CD4-positive, alpha-beta T cell treated with Interleukin-2 at 100 ng/mL for 4 hours (primary cell): ENCODE results near the gene PIGX.
A peak's percentile ranks its signal among the peaks of the same experiment; 100 is the strongest.
"Not testable (repeated sequence)": the region's sequence is repeated elsewhere in the genome, so short reads cannot be mapped to it uniquely, and the experiment has no call there.

Source experiments
- DNase-seq: peaks from one replicate; pipeline ENCODE4 v3.0.0-alpha.2; 2020; ENCODE audit warnings: low spot score

Gene PIGX

DNA sequence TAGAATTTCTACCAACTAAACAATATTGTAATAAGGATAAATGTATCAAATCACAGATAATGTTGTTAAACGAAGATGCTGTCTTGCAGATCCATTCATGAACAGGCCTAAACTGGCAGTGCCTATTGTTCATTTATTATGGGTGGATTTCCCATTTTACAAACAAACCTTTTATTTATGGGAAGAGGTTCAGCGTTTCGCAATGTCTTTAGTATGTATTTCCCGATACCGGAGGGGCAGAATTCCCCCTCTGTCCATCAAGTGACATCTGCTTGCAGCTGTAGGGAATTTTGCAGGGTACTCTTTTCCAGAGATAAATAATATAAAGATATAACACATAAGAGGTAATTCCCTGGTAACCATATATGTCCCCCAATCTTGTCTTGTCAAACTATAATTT lies 5.8 kb upstream of the PIGX start:
- DNase-seq, result no peak

DNA sequence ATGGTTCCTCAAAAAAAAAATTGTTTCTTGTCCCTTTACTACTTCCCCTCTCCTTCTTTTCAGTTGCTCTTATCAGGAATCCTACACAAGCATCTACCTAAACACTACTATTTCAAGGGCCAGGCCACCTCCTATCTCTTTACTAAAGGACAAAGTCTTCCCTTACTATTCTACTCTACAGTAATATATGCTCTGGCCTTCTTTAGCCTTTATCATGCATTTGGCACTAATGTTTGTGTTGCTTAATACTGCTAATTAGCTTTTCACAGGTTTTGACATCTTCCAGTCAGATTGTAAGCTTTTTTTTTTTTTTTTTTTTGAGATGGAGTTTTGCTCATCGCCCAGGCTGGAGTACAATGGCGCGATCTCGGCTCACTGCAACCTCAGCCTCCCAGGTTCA lies 5.4 kb upstream of the PIGX start:
- no peak for DNase-seq

DNA sequence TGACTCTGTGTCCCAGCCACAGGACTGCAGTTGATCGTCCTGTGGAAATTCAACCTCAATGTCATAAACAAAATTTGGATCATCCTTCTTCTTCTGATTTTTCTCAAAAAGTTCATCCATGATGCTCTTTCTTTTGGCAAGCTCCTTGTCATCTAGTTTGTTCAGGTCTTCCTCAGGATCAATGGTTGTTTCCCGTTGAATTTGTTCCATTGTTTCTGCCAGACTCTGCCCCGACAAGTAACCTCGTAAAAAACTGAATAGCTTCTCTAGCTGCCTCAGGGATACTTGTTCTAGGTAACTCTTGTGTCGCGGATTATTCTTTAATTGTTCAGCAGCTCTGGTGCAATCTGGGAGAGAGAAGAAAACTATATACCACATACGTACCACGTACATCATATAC lies 4.6 kb upstream of the PIGX start:
- no peak for DNase-seq

DNA sequence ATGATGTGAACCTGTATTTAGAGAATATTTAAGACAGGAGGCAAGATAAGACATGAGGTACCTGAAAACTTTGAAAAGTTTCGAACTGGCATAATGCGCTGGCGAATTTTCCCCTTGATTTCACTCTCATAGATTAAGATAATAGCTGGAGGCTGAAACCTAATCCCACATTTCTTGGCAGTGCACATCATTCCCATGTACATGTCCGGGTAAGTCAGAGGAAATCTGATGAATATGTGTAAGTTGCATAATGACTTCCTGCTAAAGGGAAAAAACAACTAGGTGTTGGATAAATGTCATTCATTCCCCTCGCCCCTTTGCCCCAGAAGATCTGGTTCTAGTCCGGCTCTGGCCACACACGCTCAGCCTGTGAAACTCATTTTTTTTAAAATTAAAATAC lies 3.7 kb upstream of the PIGX start:
- no peak for DNase-seq

DNA sequence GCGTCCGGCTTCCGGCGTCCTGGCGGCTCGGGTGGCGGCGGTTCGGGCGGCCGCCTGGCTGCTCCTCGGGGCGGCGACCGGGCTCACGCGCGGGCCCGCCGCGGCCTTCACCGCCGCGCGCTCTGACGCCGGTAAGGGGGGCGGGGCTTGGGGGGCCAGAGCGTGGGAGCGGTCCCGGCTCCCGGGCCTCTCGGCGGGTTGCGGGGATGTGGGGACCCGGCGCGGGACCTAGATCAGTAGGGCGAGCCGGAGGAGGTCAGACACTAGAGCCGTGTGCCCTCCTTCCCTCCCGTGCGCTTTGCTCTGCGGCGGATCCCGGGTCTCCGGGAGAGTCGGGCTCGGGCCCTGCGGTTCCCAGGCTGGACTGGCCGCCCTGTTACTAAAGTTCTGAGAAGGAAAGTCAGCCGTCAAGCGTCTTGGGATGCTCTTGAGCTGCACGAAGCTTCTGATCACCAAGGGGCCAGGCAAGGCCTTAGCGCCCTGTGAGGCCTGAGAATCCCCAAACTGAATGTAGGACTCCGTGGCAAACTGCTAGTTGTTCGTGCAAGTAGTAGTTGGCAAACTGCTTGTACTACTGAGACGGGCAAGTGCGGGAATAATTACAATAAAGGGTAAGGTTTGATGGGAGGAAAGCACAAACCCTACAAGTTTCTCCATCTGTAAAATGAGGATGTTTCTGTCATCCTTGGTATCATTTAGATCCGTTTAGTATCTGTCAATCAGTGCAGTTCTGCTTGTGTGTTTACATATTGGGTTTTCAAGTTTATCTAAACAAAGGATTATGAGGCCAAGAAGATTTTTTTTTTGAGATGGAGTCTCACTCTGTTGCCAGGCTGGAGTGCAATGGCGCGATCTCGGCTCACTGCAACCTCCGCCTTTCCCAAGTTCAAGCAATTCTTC lies 587 bp downstream of the PIGX start:
- peak; percentile 60 for DNase-seq

DNA sequence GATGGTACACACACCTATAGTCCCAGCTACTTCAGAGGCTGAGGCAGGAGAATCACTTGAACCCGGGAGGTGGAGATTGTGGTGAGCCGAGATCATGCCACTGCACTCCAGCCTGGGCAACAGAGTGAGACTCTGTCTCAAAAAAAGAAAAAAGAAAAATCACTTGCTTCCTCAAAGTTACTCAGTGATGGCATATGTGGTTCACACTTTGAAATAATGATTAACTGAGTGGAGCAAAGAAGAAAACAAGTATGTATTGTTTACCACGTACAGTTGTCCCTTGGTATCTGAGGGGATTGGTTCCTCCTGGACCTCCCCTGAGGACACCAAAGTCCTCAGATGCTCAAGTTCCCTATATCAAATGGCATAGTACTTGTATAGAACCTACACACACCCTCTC lies 5.0 kb downstream of the PIGX start:
- not testable (repeated sequence) for DNase-seq

DNA sequence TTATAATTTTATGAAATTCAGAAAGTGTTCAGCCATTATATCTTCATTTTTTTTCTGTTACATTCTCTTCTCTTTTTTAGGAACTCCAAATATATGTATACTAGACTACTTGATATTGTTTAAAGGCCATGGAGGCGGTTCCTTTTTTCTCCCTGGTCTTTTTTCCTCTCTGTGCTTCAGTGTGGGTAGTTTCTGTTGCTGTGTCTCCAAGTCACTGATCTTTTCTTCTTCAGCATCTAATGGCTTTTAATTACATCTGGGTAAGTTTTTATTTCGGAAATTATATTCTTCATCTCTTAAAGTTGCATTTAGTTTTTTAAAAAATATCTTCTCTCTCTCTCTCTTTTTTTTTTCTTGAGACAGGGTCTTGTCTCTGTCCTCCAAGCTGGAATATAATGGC lies 8.9 kb downstream of the PIGX start:
- no peak for DNase-seq

DNA sequence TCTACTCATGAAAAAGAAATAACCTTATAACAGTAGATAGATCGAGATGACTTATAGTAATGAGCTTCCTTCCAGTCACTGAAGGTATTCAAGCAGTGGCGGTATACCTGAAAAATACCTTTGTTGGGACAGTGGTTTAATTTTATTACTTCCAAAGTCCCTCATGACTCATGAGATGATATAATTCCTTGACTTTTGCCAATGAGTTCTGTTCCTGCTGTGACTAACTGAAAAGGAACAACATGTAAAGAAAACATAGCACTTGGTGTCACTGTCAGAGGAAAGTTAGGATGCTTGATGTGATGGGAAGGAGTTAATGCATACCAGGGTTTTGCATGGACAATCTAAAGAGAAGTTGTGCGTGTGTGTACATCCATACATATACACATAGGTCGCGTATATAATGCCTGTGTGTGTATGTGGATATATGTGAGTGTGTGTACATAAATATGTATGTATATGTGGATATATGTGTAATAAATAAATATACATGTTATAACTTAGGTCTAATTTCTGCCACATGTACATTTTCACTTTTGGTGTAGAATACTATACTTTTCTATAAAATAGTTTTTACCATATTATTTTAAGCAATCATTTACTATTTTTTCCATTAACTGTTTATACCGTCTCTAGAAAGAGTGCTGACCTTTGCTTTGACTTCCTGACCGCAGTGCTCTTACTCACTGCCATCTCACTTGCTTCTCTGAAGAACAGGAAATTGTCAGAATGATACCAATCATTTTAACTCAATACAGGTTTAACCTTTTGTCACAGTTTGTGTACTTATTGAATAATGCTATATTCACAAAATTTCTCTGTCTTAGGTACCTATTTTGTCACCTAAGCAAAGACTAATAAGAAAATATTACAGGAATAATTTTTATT lies 14.9 kb downstream of the PIGX start:
- DNase-seq, result peak; percentile 66

DNA sequence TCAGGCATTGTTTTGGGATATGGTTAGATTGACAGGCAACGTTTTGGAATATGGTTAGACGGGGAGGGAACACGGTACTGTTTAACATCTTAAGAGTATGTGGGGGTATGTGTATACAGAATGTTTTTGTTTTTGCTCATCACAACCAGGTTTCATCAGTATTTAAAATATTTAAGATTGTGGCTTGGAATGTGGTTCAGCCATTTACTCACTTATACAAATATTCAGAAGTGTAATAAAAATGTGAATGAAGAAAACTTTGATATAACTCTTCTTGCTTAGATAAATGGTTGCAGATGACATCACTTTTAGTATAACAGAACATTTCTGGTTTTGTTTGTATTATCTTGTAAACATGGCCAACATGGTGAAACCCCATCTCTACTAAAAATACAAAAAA lies 23.6 kb downstream of the PIGX start:
- no peak for DNase-seq

DNA sequence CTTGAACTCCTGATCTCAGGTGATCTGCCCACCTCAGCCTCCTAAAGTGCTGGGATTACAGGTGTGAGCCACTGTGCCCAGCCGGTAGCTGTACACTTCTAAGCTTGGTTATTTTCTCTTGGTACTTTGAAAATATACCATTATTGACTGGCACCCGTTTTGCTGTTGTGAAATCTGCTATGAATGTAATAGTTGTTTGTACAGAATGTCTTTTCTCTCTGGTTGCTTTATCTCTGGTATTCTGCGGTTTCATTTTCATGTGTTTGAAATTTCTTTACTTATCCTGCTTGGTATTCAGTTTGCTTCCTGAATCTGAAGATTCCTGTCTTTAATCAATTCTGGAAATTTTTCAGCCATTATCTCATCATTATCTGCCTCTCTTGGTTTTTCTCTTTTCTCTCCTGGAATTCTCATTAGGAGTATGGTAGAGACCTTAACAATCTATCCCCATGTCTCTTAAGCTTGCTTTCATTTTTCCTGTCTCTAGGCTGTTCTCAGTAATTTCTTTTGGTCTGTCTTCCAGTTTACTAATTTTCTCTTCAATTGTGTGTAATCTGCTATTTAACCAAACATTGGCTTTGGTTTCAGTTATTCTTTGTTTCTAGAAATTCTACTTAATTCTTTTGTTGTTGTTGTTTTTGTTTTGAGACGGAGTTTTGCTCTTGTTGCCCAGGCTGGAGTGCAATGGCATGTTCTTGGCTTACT lies 24.6 kb downstream of the PIGX start:
- no peak for DNase-seq

DNA sequence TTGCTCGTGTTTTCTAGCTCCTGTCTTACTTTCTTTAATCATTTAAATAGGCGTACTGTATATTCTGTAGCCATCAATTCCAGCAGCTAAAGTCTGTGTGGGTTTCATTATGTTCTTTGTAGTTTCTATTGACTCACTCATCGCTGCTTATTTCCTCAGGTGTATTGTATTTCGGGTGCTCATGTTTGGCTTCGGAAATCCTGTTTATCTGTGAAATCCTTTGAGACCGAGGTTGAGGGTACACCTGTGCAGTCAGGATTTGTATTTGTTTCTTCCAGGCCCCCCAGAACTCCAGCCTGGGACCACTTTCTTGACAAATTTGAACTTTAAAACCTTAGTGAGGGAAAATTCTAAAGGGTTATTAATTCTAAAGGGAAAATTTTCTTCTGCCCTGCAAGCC lies 25.5 kb downstream of the PIGX start:
- DNase-seq, result no peak

DNA sequence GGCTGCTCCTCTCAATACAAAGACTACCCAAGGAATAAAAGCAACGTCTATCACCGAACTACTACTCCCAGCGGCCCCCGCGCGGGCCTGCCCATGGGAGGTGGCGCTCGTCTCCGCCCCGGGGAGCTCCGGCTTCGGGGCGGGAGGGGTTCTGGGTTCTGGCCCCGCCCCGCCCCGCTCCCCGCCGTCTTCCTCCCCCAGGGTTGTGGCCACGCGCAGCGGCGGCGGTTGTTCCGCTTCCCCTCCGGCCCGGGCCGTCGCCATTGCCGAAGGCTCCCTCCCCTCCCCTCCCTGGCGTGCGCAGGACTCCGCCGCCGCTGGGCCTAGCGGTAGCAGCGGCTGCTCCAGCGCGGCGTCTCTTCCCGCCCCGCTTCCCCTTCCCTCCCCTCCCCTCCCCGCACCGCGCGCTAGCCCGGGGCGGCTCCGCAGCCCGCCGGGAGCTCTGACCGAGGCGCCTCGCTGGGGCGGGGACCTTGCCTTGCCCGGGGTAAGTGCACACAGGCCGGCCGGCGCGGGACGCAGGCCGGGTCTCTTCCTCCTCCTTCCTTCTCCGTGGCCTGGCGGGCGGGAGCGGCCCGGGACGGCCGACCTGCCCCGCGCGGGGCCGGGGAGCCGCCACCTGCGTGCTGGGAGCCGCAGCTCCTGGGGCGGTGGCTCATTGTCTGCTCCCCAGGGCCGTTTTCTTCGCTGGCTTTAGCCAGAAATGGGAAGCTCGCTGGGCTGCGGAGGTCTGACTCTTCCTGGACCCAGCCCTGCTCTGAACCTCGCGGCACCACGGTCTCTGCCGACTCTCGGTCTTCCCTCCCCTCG lies 27.7 kb downstream of the PIGX start, which contains the start of gene PAK2:
TSS of gene PAK2 (plus strand) at position 187 of the 810 bp plus-strand sequence. CDS start 42,790 bp downstream, outside the sequence.
- peak; percentile 91 for DNase-seq

DNA sequence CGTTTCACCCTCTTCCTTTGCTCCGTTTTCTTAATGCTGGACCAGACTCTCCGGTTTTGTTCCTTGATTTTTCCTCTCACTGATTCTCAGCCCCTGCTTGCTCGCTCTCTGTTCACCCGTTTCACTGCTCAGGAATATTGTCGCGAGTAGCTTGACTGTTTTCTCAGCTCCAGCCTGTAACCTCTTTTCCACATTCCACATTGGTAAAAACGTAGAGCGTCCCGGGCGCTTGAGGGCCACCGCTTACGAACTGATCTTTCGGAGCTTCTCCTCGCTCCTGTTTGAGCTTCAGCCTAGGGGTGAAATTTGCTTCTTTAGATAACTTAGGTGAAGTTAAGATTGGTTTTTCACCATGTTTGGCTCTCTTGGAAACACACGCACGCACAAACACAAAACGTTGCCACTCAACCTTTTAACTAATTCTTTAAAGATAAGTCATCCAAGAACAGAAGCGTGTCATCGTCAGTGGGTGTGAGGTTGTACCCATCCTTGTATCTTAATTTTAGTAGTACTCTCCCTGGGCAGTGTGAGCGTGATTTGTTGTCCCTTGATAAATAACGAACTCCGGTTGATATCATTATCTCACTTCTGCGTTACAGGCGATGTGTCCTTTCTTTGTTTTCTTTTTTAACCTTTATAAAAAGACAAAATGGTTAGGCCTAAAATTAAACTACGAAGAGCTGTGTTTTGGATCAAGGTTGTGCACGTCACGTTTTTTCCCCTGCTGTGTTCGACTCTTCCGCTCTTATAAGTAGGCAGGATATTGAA lies 28.5 kb downstream of the PIGX start:
- peak; percentile 35 for DNase-seq

DNA sequence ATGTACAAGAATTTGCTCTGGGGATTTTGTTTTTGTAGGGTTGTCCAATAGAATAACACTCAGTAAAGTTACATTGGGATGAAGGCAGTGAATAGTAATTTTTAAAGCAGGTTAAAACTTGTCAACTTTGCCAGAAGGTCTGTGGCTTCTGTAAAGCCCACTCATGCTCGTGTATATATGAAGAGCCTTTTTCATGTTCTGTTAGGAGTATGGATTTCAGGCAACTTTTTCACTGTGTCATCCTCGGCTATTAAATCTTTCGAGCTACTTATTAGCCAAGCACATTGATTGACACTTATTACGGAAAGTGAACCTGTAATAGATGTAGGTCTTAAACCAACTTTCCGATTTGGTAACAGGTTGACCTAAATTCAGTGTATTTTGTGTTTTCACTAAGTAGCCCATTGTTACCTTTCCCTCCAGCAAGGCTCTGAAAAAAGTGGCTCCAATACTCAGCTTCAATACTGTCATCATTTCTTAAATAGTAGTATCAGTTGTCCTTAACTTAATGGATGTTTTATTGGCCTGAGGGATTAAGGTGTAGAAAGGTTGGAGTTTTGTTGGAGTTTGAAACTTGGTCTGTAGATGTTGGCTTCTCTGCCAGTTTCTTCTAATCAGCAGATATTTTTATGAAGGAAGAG lies 29.2 kb downstream of the PIGX start:
- no peak for DNase-seq

DNA sequence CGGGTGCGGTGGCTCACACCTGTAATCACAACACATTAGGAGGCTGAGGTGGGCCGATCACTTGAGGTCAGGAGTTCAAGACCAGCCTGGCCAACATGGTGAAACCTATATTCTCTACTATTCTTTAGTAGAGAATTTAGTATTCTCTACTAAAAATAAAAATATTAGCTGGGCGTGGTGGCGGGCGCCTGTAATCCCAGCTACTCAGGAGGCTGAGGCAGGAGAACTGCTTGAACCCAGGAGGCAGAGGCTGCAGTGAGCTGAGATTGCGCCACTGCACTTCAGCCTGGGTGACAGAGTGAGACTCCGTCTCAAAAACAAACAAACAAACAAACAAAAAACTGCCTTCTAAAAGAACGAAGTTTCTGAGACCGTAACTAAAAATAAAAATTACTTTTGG lies 31.4 kb downstream of the PIGX start:
- not testable (repeated sequence) for DNase-seq

DNA sequence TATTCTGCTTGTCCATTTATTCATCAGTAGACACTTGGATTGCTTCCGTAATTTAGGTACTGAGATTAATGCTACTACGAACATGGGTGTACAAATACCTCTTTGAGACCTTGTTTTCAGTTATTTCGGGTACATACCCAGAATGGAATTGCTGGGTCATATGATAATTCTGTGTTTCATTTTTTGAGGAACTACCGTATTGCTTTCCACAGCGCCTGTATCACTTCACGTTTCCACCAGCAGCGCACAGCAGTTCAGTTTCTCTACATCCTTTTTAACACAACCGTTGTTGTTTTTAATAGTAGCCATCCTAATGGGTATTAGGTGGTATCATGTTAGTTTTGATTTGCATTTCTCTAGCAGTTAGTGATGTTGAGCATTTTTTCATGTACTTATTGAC lies 36.9 kb downstream of the PIGX start:
- no peak for DNase-seq

DNA sequence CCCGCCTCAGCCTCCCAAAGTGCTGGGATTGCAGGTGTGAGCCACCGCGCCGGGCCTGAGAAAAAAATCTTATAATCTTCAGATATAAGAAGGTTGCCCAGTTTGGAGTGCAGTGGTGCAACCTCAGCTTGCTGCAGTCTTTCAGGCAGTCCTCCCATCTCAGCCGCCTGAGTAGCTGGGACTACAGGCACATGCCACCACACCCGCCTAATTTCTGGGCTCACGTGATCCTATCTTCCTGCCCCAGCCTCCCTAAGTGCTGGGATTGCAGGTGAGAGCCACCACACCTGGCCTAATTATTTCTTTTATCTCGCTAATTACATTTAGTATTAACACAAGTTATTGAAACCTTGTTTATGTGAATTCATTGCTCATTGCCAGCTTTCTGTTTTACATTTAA lies 41.0 kb downstream of the PIGX start:
- no peak for DNase-seq

DNA sequence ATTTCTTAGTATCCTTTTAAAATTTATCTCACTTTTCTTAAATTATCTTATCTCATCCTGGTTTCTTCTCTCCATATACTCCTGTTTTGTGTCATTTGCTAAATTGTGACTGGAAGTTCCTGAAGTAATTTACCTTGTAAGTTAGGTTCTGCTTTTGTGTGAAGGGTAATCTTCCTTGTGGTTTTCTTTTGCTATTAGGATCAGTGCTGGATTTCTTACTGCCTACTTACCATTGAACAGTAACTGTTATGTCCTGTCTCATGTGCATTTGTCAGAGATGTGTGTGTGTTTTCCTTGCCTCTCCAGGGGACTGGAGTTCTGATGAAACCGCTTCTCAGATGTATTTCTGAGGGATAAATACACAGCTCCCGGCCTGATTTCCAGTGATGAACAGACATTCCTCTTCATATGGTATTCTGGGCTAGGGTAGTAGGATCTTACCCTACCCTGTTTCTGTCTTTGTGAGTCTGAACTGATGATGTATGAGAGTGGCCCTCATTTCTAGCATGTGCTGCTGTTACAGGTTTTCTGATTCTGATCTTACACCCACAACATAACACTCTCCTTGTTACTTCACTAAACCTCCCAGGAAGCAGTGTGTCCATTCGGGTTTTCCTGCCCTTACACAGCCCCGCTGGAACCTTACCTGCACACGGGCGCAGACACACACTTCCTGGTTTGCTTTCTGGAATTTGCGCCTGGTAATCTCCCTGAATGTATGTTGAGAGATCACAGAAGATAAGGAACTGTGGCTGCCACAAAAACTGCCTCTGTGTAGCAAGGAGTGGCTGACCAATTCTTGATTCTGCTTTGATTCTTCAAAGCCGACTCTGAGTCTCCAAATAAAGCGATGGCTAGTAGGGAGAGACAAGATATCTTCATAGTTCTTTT lies 42.2 kb downstream of the PIGX start:
- no peak for DNase-seq

DNA sequence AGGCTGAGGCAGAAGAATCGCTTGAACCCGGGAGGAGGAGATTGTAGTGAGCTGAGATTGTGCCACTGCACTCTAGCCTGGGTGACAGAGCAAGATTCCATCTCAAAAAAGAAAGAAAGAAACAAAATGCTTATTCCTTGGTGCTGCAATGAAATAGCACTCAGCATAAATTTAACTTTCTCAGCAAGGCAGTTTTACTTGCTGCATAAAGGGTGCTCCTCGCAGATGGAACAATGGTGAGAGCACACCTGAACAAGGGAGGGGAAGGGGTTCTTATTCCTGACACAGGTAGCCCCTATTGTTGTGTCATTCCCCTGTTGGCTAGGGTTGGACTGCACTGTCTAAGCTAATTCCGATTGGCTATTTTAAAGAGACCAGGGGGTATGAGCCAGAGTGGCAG lies 44.6 kb downstream of the PIGX start:
- no peak for DNase-seq
